ENCODE results near the gene DNAH2. TPM values are rescaled to one million over a fixed set of nuclear protein-coding genes. Genes with fewer than 3 reads are reported as not detected.

Gene DNAH2
- total and polyA plus RNA-seq, 2 donors (not counting 3 experiments of a cell fraction or from before 2014, with no cell fraction given), result 0.10 to 0.11 TPM

GRCh38 chr17:7688808-7689316, 28.7 kb upstream of the DNAH2 start:
- Histone ChIP-seq H3K9me3 (replicated peaks; ENCODE audit: control insufficient read depth, insufficient read depth, low read length) (no peaks in the 10 kb centered on the region), H3K27me3 (ENCODE audit: control insufficient read depth in 2 of 2, insufficient read depth in 2 of 2, low read length in 2 of 2) (no peaks in the 10 kb centered on the region), H3K9me1 (replicated peaks; ENCODE audit: control insufficient read depth, extremely low read depth, insufficient read depth, low read length) (no peaks in the 10 kb centered on the region), H4K20me1 (replicated peaks; ENCODE audit: control insufficient read depth, extremely low read depth, insufficient read depth, low read length) (no peaks in the 10 kb centered on the region), H3K4me2 (ENCODE audit: insufficient read depth, low read length) (peak overlapping the region; percentile 87), H3K36me3 (ENCODE audit: control insufficient read depth in 2 of 2, extremely low read depth in 1 of 2, insufficient read depth in 2 of 2, low read length in 2 of 2) (peaks cover 0 to under 1% of the 10 kb centered on the region in 2 experiments), H3K9ac (replicated peaks; ENCODE audit: extremely low read depth, insufficient read depth, low read length) (peak overlapping the region; percentile 78), H3K27ac (ENCODE audit: insufficient read depth, low read depth, low read length) (peak overlapping the region; percentile 43), H3K4me3 (replicated peaks in 1 of 3; ENCODE audit: insufficient read depth in 1 of 3, low read depth in 1 of 3, low read length in 3 of 3) (peak overlapping the region; percentile 67 to 84 (median 75)), H3K79me2 (ENCODE audit: control insufficient read depth, insufficient read depth, low read length) (peaks cover 39% of the 10 kb centered on the region), H2AFZ (ENCODE audit: low read depth, low read length) (peak overlapping the region; percentile 89), H3K4me1 (ENCODE audit: control insufficient read depth, extremely low read depth, insufficient read depth, low read length) (peaks cover 26% of the 10 kb centered on the region)
- TSS peak; percentile 12 for BruUV-seq (replicated peaks)
- POLR2A ChIA-PET, result interaction anchor here (0.9 kb wide), 1 partner anchor 12 kb away, joined by 3 read pairs; no protein-coding TSS in a partner anchor
- intact Hi-C loops (cut with micrococcal nuclease), result loop anchor here (1.0 to 10.0 kb wide), 10 partner anchors 28 to 337 kb away; partner anchors contain the start of genes CHD3, DNAH2, FGF11 and KCTD11
- no peak for DNase-seq (ENCODE audit: low read depth, low spot score)
- no peak for FAIRE-seq
- TF ChIP-seq POLR2AphosphoS5 (IDR thresholded peaks at IDR 0.05; ENCODE audit: insufficient read depth, low read depth, low read length) (no peak), FOS (IDR thresholded peaks at IDR 0.05; ENCODE audit: borderline replicate concordance, insufficient read depth, low read length) (no peak), GATA2 (IDR thresholded peaks at IDR 0.05; ENCODE audit: insufficient read depth, insufficient read length, low read depth, low read length) (no peak)
- CTCF ChIA-PET, result interaction anchor here (1.3 to 4.4 kb wide), 11 partner anchors 13 to 168 kb away, joined by 3 to 97 read pairs (median 10); partner anchors contain the start of genes DNAH2, EFNB3, MPDU1 and NAA38
- dilution Hi-C loops (cut with MboI; ENCODE audit: extremely low pct_ligation_motif_present, low sequenced_read_pairs), result no loop called here

- BruUV-seq (replicated peaks), result no TSS peak
- H4K20me1 ChIP-seq (replicated peaks; ENCODE audit: control insufficient read depth, extremely low read depth, insufficient read depth, low read length), result no peaks in the 10 kb centered on the region
- TF ChIP-seq POLR2A (IDR thresholded peaks at IDR 0.05; ENCODE audit: low read depth, low read length), result no peak
Observed at GRCh38 chr17:7695586-7695985, 22.0 kb upstream of the DNAH2 start.

More at GRCh38 chr17:7695586-7695985, 22.0 kb upstream of the DNAH2 start:
- dilution Hi-C loops (cut with MboI; ENCODE audit: extremely low pct_ligation_motif_present, low sequenced_read_pairs), result no loop called here
- DNase-seq (ENCODE audit: low read depth, low spot score) (no peak), FAIRE-seq (no peak)
- H3K36me3 ChIP-seq (ENCODE audit: control insufficient read depth in 2 of 2, extremely low read depth in 1 of 2, insufficient read depth in 2 of 2, low read length in 2 of 2), result no peaks in the 10 kb centered on the region
- no peak overlapping the region for H3K4me3 ChIP-seq (replicated peaks in 1 of 3; ENCODE audit: insufficient read depth in 1 of 3, low read depth in 1 of 3, low read length in 3 of 3)
- ChIA-PET CTCF (no interaction called here), POLR2A (no interaction called here)
- intact Hi-C loops (cut with micrococcal nuclease), result no loop called here
- no peaks in the 10 kb centered on the region for H3K27me3 ChIP-seq (ENCODE audit: control insufficient read depth in 2 of 2, insufficient read depth in 2 of 2, low read length in 2 of 2)
- no peaks in the 10 kb centered on the region for H3K4me1 ChIP-seq (ENCODE audit: control insufficient read depth, extremely low read depth, insufficient read depth, low read length)
- no peaks in the 10 kb centered on the region for H3K79me2 ChIP-seq (ENCODE audit: control insufficient read depth, insufficient read depth, low read length)
- H3K4me2 ChIP-seq (ENCODE audit: insufficient read depth, low read length), result no peak overlapping the region
- H2AFZ ChIP-seq (ENCODE audit: low read depth, low read length), result no peak overlapping the region
- no peak overlapping the region for H3K9ac ChIP-seq (replicated peaks; ENCODE audit: extremely low read depth, insufficient read depth, low read length)
- H3K9me1 ChIP-seq (replicated peaks; ENCODE audit: control insufficient read depth, extremely low read depth, insufficient read depth, low read length), result no peaks in the 10 kb centered on the region
- H3K27ac ChIP-seq (ENCODE audit: insufficient read depth, low read depth, low read length), result no peak overlapping the region
- H3K9me3 ChIP-seq (replicated peaks; ENCODE audit: control insufficient read depth, insufficient read depth, low read length), result no peaks in the 10 kb centered on the region
